ENCODE data around the gene FBXL17. TPM values are rescaled to one million over a fixed set of nuclear protein-coding genes. Genes with fewer than 3 reads are reported as not detected.

The FBXL17 gene
- 13.1 and 15.7 TPM in 2 replicates for total RNA-seq (2014; rRNA removed; shearing (Covaris generic))
- polyA plus RNA-seq (2016; fragmentation: Nextera tagmentation; extraction: Ambion mirVana): 1.8 and 1.9 TPM in 2 replicates

- TF ChIP-seq EZH2 (IDR thresholded peaks at IDR 0.05; ENCODE audit: insufficient read depth, poor library complexity, severe bottlenecking) (no peak), EZH2phosphoT487 (IDR thresholded peaks at IDR 0.05; ENCODE audit: insufficient read depth, low read depth) (no peak)
- no peaks in the 10 kb centered on the region for H3K9me2 ChIP-seq (ENCODE audit: insufficient read depth)
- H3K4me2 ChIP-seq (ENCODE audit: unreplicated experiment): peak within 1 kb of the TSS; percentile 92
- peak within 1 kb of the TSS; percentile 78 for H3K4me3 ChIP-seq
- H3K9ac ChIP-seq: peak within 1 kb of the TSS; percentile 87
- peak; percentile 95 for DNase-seq
- H3K36me3 ChIP-seq (ENCODE audit: low read depth): no peaks in the 10 kb centered on the region
- H3K27ac ChIP-seq: peak within 1 kb of the TSS; percentile 81
- H3K4me1 ChIP-seq (ENCODE audit: insufficient read depth): peaks cover 22% of the 10 kb centered on the region
- H3K27me3 ChIP-seq (replicated peaks; ENCODE audit: insufficient read depth): no peaks in the 10 kb centered on the region
- H3K79me2 ChIP-seq (ENCODE audit: insufficient read depth): peaks cover 35% of the 10 kb centered on the region
- in situ Hi-C loops (cut with MboI): no loop called here
- no peaks in the 10 kb centered on the region for H4K20me1 ChIP-seq (ENCODE audit: insufficient read depth)
- H3K9me3 ChIP-seq (ENCODE audit: low read depth): no peaks in the 10 kb centered on the region
- WGBS, 2 experiments (ENCODE audit: low coverage in 1 of 2, low lambda C conversion rate in 2 of 2, missing lambda C conversion rate in 2 of 2): 1 to 2% methylated on average over 65 to 77 of the region's 82 CpGs
- H3F3A ChIP-seq (ENCODE audit: insufficient read depth): peaks cover 13% of the 10 kb centered on the region
- H2AFZ ChIP-seq: peak within 1 kb of the TSS; percentile 91
These were observed at the start of gene FBXL17 for GRCh38 chr5:108381954-108382783. Gene FBXL17, minus strand, starts transcription at chr5:108382098.

GRCh38 chr5:108430931-108431608 is 49.2 kb upstream of the FBXL17 start:
- H3K27ac ChIP-seq: peak overlapping the region; percentile 58
- no peaks in the 10 kb centered on the region for H4K20me1 ChIP-seq (ENCODE audit: insufficient read depth)
- H3K9me3 ChIP-seq (ENCODE audit: low read depth): no peaks in the 10 kb centered on the region
- peaks cover 26% of the 10 kb centered on the region for H3K4me1 ChIP-seq (ENCODE audit: insufficient read depth)
- TF ChIP-seq EZH2phosphoT487 (IDR thresholded peaks at IDR 0.05; ENCODE audit: insufficient read depth, low read depth) (no peak), EZH2 (IDR thresholded peaks at IDR 0.05; ENCODE audit: insufficient read depth, poor library complexity, severe bottlenecking) (no peak)
- WGBS, 2 experiments (ENCODE audit: low coverage in 1 of 2, low lambda C conversion rate in 2 of 2, missing lambda C conversion rate in 2 of 2): 16 to 28% methylated on average over 3 of the region's 3 CpGs
- H3K27me3 ChIP-seq (replicated peaks; ENCODE audit: insufficient read depth): no peaks in the 10 kb centered on the region
- peaks cover 19% of the 10 kb centered on the region for H3F3A ChIP-seq (ENCODE audit: insufficient read depth)
- peak; percentile 49 for DNase-seq
- H3K4me2 ChIP-seq (ENCODE audit: unreplicated experiment): peak overlapping the region; percentile 59
- H3K4me3 ChIP-seq: peak overlapping the region; percentile 39; the same call in 1 of the 2 replicates
- H3K9me2 ChIP-seq (ENCODE audit: insufficient read depth): no peaks in the 10 kb centered on the region
- no peaks in the 10 kb centered on the region for H3K36me3 ChIP-seq (ENCODE audit: low read depth)
- in situ Hi-C loops (cut with MboI): no loop called here
- peak overlapping the region; percentile 19; the same call in 1 of the 2 replicates for H3K9ac ChIP-seq
- peak overlapping the region; percentile 75 for H2AFZ ChIP-seq
- no peaks in the 10 kb centered on the region for H3K79me2 ChIP-seq (ENCODE audit: insufficient read depth)

GRCh38 chr5:108421713-108422112 is 39.8 kb upstream of the FBXL17 start:
- no peak overlapping the region for H3K9ac ChIP-seq
- H2AFZ ChIP-seq: no peak overlapping the region; the same call in 1 of the 2 replicates
- WGBS, 2 experiments (ENCODE audit: low coverage in 1 of 2, low lambda C conversion rate in 2 of 2, missing lambda C conversion rate in 2 of 2): 68 to 72% methylated on average over 4 to 5 of the region's 5 CpGs

GRCh38 chr5:108420755-108421154 is 38.9 kb upstream of the FBXL17 start:
- Histone ChIP-seq H3K4me2 (ENCODE audit: unreplicated experiment) (no peak overlapping the region), H3K27ac (no peak overlapping the region), H3K79me2 (ENCODE audit: insufficient read depth) (no peaks in the 10 kb centered on the region), H3K9me2 (ENCODE audit: insufficient read depth) (no peaks in the 10 kb centered on the region), H2AFZ (no peak overlapping the region), H4K20me1 (ENCODE audit: insufficient read depth) (no peaks in the 10 kb centered on the region), H3K9ac (no peak overlapping the region), H3K27me3 (replicated peaks; ENCODE audit: insufficient read depth) (no peaks in the 10 kb centered on the region), H3F3A (ENCODE audit: insufficient read depth) (no peaks in the 10 kb centered on the region), H3K4me3 (no peak overlapping the region), H3K4me1 (ENCODE audit: insufficient read depth) (no peaks in the 10 kb centered on the region), H3K36me3 (ENCODE audit: low read depth) (no peaks in the 10 kb centered on the region), H3K9me3 (ENCODE audit: low read depth) (no peaks in the 10 kb centered on the region)
- TF ChIP-seq EZH2 (IDR thresholded peaks at IDR 0.05; ENCODE audit: insufficient read depth, poor library complexity, severe bottlenecking): no peak
- no peak for DNase-seq
- WGBS, 2 experiments (ENCODE audit: low coverage in 1 of 2, low lambda C conversion rate in 2 of 2, missing lambda C conversion rate in 2 of 2): 21 to 29% methylated on average over 1 of the region's 1 CpG
- in situ Hi-C loops (cut with MboI): no loop called here

More at GRCh38 chr5:108421713-108422112, 39.8 kb upstream of the FBXL17 start:
- no peak for TF ChIP-seq EZH2phosphoT487 (IDR thresholded peaks at IDR 0.05; ENCODE audit: insufficient read depth, low read depth)
- TF ChIP-seq EZH2 (IDR thresholded peaks at IDR 0.05; ENCODE audit: insufficient read depth, poor library complexity, severe bottlenecking): no peak
- H3K4me1 ChIP-seq (ENCODE audit: insufficient read depth): no peaks in the 10 kb centered on the region
- no peak overlapping the region for H3K4me3 ChIP-seq
- H3K79me2 ChIP-seq (ENCODE audit: insufficient read depth): no peaks in the 10 kb centered on the region
- no peaks in the 10 kb centered on the region for H3K9me3 ChIP-seq (ENCODE audit: low read depth)
- in situ Hi-C loops (cut with MboI): no loop called here
- H3K27me3 ChIP-seq (replicated peaks; ENCODE audit: insufficient read depth): no peaks in the 10 kb centered on the region
- no peak overlapping the region for H3K27ac ChIP-seq
- H4K20me1 ChIP-seq (ENCODE audit: insufficient read depth): no peaks in the 10 kb centered on the region
- H3K9me2 ChIP-seq (ENCODE audit: insufficient read depth): no peaks in the 10 kb centered on the region
- no peak overlapping the region for H3K4me2 ChIP-seq (ENCODE audit: unreplicated experiment)
- H3F3A ChIP-seq (ENCODE audit: insufficient read depth): no peaks in the 10 kb centered on the region
- H3K36me3 ChIP-seq (ENCODE audit: low read depth): no peaks in the 10 kb centered on the region
- DNase-seq: no peak

Data from GM23248 (cell line).